Kidney capillary endothelial cell (primary cell): ENCODE data around the gene OMP.

Source experiments
- DNase-seq: peaks from one replicate; pipeline ENCODE4 v3.0.0-alpha.2; 2018; ENCODE audit warnings: low spot score

The OMP gene

GRCh38 chr11:77104727-77105126, 2.1 kb downstream of the OMP start:
- DNase-seq: no peak

GRCh38 chr11:77106321-77106720, 3.7 kb downstream of the OMP start:
- DNase-seq: no peak

- no peak for DNase-seq
Measured at GRCh38 chr11:77106759-77107158, 4.1 kb downstream of the OMP start.

DNA sequence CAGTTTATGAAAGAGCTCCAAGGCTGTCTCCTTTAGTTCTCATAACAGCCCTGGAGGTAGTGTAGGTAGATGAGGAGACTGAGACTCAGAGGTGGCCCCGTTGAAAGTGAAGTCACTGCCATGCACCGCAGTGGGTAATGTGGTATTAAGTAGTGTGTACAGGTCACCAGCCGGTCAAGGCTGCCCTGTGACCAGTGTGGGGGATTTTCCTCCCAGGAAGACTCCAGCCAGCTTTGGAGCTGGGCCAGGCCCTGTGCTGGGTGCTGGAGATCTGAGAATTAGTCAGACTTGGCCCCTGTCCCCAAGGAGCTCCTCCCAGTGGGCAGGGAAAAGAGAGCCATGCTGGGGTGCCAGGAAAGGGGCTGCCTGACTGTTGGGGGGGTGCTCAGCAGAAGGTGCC, 5.3 kb downstream of the OMP start:
- no peak for DNase-seq

DNA sequence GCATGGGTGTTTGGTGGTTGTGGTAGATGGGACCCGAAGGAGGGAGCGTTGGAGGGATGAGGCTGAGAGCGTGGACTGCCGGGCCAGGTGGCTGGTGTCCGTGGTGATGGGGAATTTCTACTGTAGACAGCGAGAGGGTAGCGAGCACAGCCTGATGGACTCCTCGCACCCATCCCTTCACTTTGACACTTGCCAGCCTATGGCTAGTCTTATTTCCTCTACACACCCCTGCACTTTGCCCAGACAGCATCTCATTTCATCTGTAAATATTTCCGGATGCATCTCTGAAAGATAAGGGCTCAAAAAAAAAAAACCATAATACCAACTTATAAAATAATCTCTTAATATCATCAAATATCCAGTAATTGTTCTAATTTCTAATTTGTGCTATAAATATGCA, 5.8 kb downstream of the OMP start:
- DNase-seq: no peak

- no peak for DNase-seq
Measured at GRCh38 chr11:77109236-77110019, 6.8 kb downstream of the OMP start.

DNA sequence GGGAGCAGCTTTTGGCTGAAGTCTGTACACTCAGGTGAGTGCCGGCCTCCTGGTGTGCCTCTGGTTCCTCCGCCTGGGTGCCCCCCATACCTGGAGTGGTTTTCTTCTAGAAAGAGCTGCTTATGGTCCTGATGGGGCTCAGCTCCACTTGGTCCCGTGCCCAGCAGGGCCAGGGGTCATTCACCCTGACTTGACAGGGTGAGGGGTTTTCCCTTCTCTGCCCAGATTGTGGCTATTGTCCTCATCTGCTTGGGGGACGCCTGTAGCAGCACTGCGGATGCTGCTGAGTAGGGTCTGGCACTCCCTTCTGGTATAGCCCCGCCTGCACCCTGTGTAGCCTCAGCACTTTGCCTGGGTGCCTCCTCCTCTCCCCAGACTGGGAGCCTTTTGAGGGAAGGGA, 8.2 kb downstream of the OMP start:
- no peak for DNase-seq

GRCh38 chr11:77111277-77111676, 8.6 kb downstream of the OMP start:
- no peak for DNase-seq

- DNase-seq: no peak
Measured at GRCh38 chr11:77111946-77112345, 9.3 kb downstream of the OMP start.

DNA sequence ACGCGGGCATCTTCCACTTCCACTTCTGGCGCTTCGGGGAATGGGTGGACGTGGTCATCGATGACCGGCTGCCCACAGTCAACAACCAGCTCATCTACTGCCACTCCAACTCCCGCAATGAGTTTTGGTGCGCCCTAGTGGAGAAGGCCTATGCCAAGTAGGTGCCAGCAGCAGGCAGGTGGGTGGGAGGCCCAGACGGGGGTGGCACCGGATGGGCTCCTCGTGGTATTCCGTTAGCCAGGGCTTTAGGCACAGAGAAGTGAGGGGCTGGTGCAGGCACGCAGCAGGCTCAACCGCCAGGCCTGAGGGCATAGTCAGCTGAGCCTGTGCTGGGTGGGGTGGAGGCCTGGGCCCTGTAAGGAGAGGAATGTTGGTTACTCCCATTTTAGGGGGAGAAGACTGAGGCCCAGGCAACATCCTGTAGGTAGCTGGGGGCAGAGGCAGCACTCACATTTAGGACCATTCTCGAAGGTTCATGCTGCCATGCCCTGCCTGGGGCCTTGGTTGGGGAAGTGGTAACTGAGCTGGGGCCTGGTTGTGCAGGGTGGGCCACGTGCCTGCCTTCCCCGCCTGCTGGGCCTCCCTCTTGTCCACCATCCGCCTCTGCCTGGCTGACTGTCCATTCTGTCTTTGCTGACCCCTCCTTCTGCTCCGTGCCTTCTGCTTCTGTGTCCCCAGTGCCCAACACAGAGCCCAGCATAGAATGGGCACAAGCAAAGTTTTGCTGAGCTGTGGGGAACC, 10.2 kb downstream of the OMP start:
- no peak for DNase-seq

GRCh38 chr11:77113382-77114088, 10.9 kb downstream of the OMP start:
- DNase-seq: no peak

- no peak for DNase-seq
Measured at GRCh38 chr11:77114089-77114463, 11.4 kb downstream of the OMP start.

- no peak for DNase-seq
Measured at GRCh38 chr11:77115181-77115611, 12.6 kb downstream of the OMP start.

DNA sequence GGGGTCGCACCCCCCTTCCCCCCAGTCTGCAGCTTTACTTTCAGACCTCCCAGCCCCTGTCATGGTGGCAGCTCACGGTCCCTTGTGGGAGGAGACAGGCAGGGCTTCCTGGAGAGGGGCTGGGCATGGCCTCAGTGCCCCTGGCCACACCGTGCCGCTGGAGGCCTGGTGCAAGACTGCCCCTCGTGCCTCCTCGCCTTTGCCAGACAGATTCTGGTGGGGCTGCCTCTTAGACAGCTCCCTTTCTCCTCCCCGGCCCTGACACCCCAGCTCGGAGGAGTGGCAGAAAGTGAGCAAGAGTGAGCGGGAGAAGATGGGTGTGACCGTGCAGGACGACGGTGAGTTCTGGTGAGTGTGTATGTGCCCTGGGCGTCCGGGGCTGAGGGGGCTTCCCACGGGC, 13.3 kb downstream of the OMP start:
- DNase-seq: no peak

GRCh38 chr11:77117492-77117891, 14.9 kb downstream of the OMP start:
- DNase-seq: no peak

- DNase-seq: no peak
Measured at GRCh38 chr11:77118086-77118485, 15.4 kb downstream of the OMP start.

- DNase-seq: no peak
Measured at GRCh38 chr11:77118971-77119370, 16.3 kb downstream of the OMP start.

GRCh38 chr11:77119531-77119936, 16.9 kb downstream of the OMP start:
- DNase-seq: no peak

GRCh38 chr11:77120571-77120970, 17.9 kb downstream of the OMP start:
- no peak for DNase-seq

- DNase-seq: no peak
Measured at GRCh38 chr11:77121096-77121640, 18.5 kb downstream of the OMP start.

DNA sequence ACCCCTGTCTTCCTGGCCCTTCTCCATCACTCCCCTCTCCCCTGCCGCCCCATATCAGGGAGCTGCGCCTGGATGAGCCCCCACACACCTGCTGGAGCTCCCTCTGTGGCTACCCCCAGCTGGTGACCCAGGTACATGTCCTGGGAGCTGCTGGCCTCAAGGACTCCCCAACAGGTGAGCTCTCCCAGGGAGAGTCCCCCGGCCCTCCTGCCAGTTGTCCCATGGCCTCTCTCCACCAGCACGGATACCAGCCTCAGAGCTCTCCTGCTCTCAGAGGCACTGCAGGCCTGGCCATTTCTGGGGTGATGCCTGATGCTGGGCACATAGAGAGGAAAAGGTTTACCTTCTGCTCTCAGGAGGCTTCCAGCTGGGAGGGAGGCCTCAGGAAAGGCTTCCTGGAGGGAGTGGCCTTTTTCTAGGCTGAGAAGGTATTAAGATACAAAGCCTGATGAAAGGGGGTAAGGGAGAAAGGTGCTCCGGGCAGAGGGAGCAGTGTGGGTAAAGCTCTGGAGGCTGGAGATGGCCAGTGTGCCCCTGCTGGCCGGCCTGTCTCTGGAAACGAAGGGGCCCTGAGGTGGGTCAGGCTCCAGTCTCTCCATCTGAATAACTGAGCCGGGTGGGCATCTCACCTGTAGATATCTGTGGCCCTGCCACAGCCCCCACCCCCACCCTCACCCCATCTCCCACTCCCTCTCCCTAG, 19.4 kb downstream of the OMP start:
- DNase-seq: no peak

DNA sequence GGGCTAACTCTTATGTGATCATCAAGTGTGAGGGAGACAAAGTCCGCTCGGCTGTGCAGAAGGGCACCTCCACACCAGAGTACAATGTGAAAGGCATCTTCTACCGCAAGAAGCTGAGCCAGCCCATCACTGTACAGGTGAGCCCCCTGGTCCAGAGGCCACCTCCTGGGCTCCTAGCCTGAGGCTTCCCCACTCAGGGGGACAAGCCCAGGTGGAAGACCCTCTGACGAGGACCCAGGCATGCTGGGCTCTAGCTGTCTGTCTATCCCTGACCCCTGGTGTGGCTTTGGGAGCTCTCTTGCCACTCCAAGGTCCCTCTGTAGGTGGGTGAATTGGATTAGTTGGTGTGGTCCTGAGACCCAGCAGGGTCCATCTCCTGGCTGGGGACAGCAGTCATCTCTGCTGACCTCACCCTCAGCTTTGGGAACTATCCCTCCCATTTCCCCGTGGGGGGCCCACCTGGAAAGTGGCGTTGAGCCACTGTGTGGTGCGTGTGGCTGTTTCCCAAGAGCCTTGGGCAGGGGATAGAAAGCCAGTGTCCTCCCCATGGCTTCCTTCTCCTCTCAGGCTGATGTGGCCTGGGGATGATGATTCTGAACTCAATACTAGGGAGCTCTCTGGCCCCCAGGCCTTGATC, 20.1 kb downstream of the OMP start:
- no peak for DNase-seq
